NCI-H1048 (cell line): ENCODE data around the gene SCCPDH.
"Not testable (repeated sequence)": the region's sequence is repeated elsewhere in the genome, so short reads cannot be mapped to it uniquely, and the experiment has no call there.

Experiments used
- DNase-seq: peaks from one replicate; lab custom pipeline; 2025; lab: John Stamatoyannopoulos, UW

Gene SCCPDH

DNA sequence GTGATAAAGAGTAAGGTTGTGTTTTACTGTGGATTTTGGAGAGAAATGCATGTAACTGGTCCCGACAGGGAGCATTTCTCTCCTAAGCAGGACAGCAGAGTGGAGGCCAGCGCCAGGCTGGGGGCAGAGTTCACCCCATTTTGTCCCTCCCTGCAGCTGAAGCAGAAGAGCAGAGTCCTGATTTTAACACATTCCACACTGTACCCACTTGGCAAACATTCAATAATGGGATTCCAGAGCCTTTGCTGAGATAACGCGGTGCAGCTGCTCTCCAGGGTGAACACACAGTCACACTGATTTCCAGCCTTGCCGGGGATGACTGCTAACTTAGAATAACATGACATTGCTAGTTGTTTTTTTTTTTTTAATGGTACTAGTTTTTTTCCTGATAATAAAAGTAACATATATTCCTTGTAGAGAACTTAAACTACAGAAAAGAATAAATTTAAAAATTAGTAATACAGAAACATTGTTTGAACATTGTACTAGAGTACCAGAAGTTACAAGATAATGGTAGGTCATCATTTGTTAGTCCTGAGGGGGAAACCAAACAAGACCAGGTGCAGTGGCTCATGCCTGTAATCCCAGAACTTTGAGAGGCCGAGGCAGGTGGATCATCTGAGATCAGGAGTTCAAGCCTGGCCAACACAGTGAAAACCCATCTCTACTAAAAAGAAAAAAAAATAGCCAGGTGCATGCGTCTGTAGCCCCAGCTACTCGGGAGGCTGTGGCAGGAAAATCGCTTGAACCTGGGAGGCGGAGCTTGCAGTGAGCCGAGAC lies 77.2 kb downstream of the SCCPDH start:
- no peak for DNase-seq

DNA sequence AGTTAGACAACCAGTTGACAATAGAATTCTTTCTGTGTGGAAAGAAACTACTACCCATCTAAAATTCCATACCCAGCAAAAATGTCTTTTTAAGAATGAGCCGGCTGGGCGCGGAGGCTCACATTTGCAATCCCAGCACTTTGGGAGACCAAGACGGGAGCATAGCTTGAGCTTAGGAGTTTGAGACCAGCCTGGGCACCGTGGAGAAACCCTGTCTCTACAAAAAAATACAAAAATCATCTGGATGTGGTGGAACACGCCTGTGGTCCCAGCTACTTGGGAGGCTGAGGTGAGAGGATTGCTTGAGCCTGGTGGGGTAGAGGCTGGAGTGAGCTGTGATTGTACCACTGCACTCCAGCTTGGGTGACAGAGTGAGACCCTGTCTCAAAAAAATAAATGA lies 79.2 kb downstream of the SCCPDH start:
- DNase-seq = no peak

DNA sequence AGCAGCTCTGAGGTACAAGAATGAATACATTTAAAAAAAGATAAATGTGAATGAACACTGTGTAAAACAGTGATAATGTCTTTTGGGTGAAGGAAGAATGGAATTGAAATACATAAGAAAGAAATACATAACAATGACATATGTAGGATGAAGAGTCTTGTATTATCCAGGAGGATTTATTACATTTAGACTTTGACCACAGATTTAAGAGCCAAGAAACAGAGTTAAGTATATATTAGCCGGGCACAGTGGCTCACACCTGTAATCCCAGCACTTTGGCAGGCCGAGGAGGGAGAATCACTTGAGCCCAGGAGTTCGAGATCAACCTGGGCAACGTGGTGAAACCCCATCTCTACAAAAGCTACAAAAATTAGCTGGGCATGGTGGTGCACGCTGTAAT lies 79.7 kb downstream of the SCCPDH start:
- DNase-seq = no peak

DNA sequence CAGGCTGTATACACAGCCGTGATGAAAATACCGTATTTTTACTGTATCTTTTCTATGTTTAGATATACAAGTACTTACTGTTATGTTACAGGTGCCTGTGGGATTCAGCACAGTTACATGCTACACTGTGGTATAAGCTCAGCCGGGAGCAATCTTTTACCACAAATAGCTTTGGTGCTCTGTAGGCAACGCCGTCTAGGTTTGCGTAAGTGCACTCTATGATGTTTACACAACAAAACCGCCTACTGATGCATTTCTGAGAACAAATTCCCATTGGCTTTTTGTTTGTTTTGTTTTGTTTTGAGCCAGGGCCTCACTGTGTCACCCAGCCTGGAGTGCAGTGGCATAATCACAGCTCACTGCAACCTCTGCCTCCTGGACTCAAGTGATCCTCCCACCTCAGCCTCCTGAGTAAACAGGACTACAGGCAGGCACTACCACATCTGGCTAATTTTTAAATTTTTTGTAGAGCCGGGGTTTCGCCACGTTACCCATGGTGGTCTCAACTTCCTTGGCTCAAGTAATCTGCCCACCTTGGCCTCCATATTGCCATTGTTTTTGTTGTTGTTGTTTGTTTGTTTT lies 81.0 kb downstream of the SCCPDH start:
- no peak for DNase-seq

DNA sequence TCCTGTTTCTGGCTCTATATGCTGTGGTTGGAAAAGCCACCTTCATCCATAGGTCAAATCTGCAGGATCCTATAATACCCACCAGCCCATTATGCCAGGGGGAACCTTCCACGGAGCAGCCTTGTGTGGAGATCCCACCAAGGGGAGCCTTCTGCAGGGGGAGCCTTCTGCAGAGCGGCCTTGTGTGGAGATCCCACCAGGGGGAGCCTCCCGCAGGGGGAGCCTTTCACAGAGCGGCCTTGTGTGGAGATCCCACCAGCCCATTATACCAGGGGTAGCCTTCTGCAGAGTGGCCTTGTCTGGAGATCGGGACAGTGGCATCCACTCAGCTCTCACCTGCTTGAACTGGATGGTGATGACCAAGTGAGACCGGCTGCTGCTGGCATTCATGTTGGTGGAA lies 85.3 kb downstream of the SCCPDH start:
- no peak for DNase-seq

DNA sequence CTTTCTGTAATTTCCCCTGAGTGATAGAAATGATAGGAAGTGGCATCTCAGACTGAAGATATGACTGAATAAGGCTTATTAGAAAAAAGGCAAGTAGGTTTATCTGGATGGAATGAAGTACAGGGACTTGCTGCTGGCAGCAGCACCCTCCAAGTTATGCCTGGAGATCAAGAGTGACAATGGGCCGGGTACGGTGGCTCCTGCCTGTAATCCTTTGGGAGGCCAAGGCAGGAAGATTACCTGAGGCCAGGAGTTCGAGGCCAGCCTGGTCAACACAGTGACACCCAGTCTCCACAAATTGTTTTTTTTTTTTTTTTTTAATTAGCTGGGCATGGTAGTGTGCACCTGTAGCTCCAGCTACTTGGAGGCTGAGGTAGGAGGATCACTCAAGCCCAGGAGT lies 87.8 kb downstream of the SCCPDH start:
- no peak for DNase-seq

DNA sequence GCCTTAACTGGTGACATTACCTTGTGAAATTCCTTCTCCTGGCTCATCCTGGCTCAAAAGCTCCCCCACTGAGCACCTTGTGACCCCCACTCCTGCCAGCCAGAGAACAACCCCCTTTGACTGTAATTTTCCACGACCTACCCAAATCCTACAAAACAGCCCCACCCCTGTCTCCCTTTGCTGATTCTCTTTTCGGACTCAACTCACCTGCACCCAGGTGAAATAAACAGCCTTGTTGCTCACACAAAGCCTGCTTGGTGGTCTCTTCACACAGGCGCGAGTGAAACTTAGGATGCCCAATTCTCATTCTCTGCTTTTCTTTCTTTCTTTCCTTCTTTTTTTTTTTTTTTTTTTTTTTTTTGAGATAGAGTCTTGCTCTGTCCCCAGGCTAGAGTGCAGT lies 89.1 kb downstream of the SCCPDH start:
- not testable (repeated sequence) for DNase-seq

DNA sequence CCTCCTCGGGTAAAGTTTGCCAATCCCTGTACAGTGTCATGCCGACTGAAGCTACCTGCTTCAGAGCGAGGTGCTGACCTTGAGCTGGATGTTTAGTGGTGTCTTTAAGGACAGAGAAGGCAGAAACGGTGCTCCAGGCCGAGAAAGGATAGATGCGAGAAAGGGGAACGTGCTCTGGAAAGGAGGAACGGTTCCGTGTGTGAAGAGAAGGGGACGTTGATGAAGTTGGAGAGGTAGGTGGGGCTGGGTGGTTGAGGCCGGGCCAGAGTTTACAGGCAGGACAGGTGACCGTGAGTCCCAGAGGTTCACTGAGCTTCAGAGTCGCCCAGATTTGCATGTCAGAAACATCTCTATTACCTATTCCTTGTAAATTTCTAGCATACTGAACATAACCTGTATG lies 90.7 kb downstream of the SCCPDH start:
- DNase-seq = no peak

DNA sequence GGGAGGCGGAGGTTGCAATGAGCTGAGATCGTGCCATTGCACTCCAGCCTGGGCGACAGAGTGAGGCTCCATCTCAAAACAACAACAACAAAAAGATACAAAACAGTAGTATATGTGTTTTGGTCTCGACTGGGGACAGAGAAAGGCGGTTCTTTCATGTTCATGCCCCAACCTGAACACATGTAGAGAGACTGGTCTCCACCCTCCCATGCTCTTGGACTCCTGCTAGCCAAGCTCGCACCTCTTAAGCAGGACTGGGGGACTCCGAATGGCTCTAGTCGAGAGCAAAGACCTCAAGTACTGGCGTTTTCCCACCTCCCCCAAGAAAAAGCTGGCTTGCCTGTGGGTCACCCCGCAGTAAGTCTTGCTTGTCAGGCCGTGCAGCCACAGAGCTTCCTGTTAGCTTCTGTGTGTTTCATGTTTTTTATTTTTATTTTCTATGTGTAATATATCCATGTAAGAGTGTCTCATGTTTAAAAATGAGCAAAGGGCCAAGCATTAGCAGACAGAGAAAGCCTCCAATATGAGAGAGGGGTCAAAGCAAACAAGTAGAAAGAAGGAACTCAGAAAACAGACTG lies 91.6 kb downstream of the SCCPDH start:
- DNase-seq = no peak
